Small intestine (tissue), 16 donors: ENCODE measurements around the gene DOCK2. TPM values are rescaled to one million over a fixed set of nuclear protein-coding genes. Genes with fewer than 3 reads are reported as not detected.

Source experiments
- DNase-seq, 2 donors: peaks; one replicate each; pipeline versions ENCODE4 v3.0.0 to v3.0.0-alpha.2; 2013
- FAIRE-seq: peaks from 2 replicates; lab custom pipeline; 2012; peaks lifted over from hg19 to GRCh38; lab: Jason Lieb, UNC
- H3K27ac ChIP-seq, 3 donors: one replicate each; pipeline ENCODE4 v1.5.1; 2013; ENCODE audit warnings: low read length in 2 of 3, mild to moderate bottlenecking in 2 of 3, control low read depth in 1 of 3, inconsistent platforms in 1 of 3, low read depth in 1 of 3, moderate library complexity in 1 of 3
- H3K27me3 ChIP-seq, 3 donors: one replicate each; pipeline ENCODE4 v1.6.1; 2013; ENCODE audit warnings: low read length in 3 of 3, inconsistent platforms in 1 of 3; ENCODE audit not compliant: control insufficient read depth in 3 of 3, insufficient read depth in 3 of 3
- H3K36me3 ChIP-seq, 3 donors: one replicate each; pipeline ENCODE4 v1.6.1; 2013; ENCODE audit warnings: low read length in 3 of 3, inconsistent platforms in 1 of 3, low read depth in 1 of 3, mild to moderate bottlenecking in 1 of 3, moderate library complexity in 1 of 3; ENCODE audit not compliant: control insufficient read depth in 3 of 3, insufficient read depth in 2 of 3
- H3K4me1 ChIP-seq, 3 donors: one replicate each; pipeline ENCODE4 v1.6.1; 2013; ENCODE audit warnings: low read length in 2 of 3, inconsistent platforms in 1 of 3, low read depth in 1 of 3, mild to moderate bottlenecking in 1 of 3, moderate library complexity in 1 of 3; ENCODE audit not compliant: control insufficient read depth in 3 of 3, insufficient read depth in 2 of 3
- H3K4me3 ChIP-seq, 3 donors: one replicate each; pipeline ENCODE4 v1.5.1; 2013; ENCODE audit warnings: low read length in 3 of 3, control low read depth in 1 of 3, inconsistent platforms in 1 of 3, low read depth in 1 of 3, mild to moderate bottlenecking in 1 of 3, moderate library complexity in 1 of 3
- H3K9me3 ChIP-seq, 2 donors: one replicate each; pipeline ENCODE4 v1.6.1; 2013; ENCODE audit warnings: low read depth in 1 of 2, low read length in 1 of 2; ENCODE audit not compliant: control insufficient read depth in 2 of 2, insufficient read depth in 1 of 2
- WGBS, 3 donors: extraction: QIAGEN DNeasy Blood & Tissue Kit; methylation state at CpG; one replicate each; pipeline ENCODE4 v1.1.7; 2013; 5-methylcytosine and 5-hydroxymethylcytosine counted together
- long read RNA-seq, 10 donors: transcript quantifications; one replicate each; lab custom pipeline, GENCODE V29; 2026
- polyA plus RNA-seq, 4 donors: library from polyadenylated mRNA; stranded (reverse) in 3 of 4; unstranded in 1 of 4; fragments of 200-250 nt in 3 of 4; fragments of 120-200 nt in 1 of 4; gene quantifications; one replicate each; pipeline versions ENCODE4 v1.2.1 to v1.2.3, GENCODE V29; 2013
- donor health status: healthy with polysubstance abuse.
- donor health status: control.
- donor health status: control.
- donor health status: Bipolar disorder and iron deficiency.
- donor health status: healthy.

DOCK2 gene
- polyA plus RNA-seq, result 1 to 10 TPM; 1.3 to 5.9 (median 3.0) TPM
- long read RNA-seq, donor 1, partial matches to known transcripts, result 0 of 1 reads
- long read RNA-seq, donor 1, other reads (novel, unspliced or antisense), result 0 of 1 reads
- long read RNA-seq, donor 2, result 0 reads
- long read RNA-seq, donor 3, partial matches to known transcripts, result 0 of 1 reads
- long read RNA-seq, donor 3, other reads (novel, unspliced or antisense), result 0 of 1 reads
- long read RNA-seq, donor 4, result 0 reads
- long read RNA-seq, donor 5, result 0 reads
- long read RNA-seq, donor 6, result 0 reads
- long read RNA-seq, donor 7, result 0 reads
- long read RNA-seq, donor 8, result 0 reads
- long read RNA-seq, donor 9, result 0 reads
- long read RNA-seq, donor 10, result 0 reads

DNA sequence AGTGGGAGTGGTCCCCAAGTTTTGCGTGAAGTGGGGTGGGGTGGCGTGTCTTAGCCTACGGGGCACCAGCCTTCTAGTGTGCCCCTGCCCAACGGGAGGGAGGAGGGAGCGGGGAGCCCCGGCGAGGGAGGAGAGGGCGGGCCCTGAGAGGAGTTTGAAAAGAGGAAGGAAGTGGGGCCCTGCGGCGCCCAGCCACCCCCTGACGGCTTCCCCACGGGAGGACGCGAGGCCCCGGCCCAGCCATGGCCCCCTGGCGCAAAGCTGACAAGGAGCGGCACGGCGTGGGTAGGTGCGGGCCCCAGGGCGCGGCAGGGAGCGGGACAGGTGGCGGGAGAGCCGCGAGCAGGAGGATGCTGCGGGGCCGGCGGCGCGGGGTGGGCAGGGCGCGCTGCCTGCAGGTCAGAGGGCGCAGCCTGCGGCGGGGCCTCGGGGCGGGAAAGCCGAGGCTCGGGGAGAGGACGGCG is at the start of gene DOCK2:
TSS of gene DOCK2 (plus strand) at position 191 of the 464 bp plus-strand sequence. CDS start at position 243, 52 bp downstream.
- Histone ChIP-seq H3K4me3 (peak within 1 kb of the TSS in 2 of 3 donors; percentile 50 to 56), H3K27ac (peak within 1 kb of the TSS in 2 of 3 donors; percentile 53 to 61), H3K4me1 (no peaks in the 10 kb centered on the region), H3K9me3 (peaks cover 0 to 3% of the 10 kb centered on the region in 2 donors), H3K36me3 (no peaks in the 10 kb centered on the region), H3K27me3 (peaks cover 0 to 21% (median 3%) of the 10 kb centered on the region in 3 donors)
- FAIRE-seq, result no peak
- WGBS, 3 donors, result 1 to 9% (median 8%) methylated on average over 15 to 42 of the region's 42 CpGs
- DNase-seq, result peak in 1 of 2 donors; percentile 14

DNA sequence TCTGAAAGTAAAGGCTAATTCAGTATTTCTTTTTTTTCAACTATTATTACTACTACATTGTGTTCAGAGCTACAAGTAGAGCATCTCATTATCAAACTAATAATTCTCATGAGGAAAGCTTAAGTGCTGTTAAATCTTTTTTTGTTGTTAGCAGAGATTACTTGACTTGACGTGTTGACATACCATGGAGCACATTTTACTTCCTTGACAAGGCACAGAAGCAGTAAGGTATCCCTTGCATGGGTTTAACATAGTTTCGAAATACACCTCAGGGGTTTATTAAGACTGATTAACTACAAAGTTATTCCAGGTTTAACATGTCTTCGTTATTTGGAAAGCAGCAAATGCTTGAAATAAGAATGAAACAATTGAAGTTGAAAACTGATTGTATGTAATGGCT is 46.5 kb upstream of the DOCK2 start:
- Histone ChIP-seq H3K4me1 (no peaks in the 10 kb centered on the region), H3K4me3 (no peak overlapping the region), H3K27ac (no peak overlapping the region), H3K9me3 (no peaks in the 10 kb centered on the region), H3K27me3 (no peaks in the 10 kb centered on the region), H3K36me3 (peaks cover 0 to 11% (median 0%) of the 10 kb centered on the region in 3 donors)
- FAIRE-seq (no peak), DNase-seq (no peak)
- WGBS, 3 donors, result 93 to 96% (median 95%) methylated on average over 3 of the region's 3 CpGs

DNA sequence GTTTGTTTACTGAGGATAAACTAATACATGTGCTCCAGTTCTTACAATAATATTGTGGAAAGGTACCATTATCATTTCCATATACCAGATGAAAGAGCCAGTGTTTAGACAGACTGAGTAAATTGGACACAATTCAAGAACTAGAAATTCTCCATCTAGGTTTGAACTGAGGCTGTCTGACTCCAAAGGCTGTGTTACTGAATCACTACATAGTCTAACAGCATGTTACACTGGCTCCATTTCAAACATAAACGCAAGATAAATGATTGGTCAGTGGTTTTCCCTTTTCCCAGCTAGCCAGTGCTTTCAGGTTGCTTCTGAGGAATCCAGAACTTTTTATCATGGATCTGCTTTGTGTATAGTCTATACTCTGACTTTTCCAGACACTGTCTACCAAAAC is 45.4 kb upstream of the DOCK2 start:
- Histone ChIP-seq H3K4me1 (no peaks in the 10 kb centered on the region), H3K9me3 (no peaks in the 10 kb centered on the region), H3K36me3 (peaks cover 0 to 11% (median 0%) of the 10 kb centered on the region in 3 donors), H3K27me3 (no peaks in the 10 kb centered on the region), H3K27ac (no peak overlapping the region), H3K4me3 (no peak overlapping the region)
- DNase-seq (no peak), FAIRE-seq (no peak)
- 13 to 48% (median 39%) methylated on average over 1 of the region's 1 CpG for WGBS, 3 donors

DNA sequence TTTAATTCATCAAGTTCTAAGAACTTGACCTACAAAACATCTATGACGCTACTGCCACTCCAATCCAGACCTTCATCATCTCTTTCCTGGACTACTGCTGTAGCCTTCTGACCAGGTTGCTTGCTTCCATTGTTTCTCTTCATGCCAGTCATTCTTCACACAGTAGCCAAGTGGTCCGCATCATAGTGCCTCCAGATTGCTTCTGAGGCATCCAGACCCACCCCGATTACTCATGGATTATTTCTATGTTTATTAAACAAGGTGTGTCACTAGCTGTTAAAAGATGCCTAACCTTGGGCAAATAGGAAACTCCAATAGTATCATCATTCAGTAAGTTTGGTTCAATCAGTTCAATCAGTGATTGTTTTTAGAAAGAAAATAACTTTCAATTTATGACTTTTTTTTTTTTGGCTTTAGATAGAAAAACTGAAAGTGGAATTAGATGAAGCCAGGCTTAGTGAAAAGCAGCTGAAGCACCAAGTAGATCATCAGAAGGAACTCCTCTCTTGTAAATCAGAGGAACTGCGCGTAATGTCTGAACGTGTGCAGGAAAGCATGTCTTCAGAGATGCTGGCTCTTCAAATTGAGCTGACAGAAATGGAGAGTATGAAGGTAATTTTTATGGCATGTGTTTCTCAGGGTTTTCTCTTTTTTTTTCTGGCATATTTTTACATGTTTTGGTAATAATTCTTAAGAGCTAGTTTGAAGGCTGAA is 44.0 kb upstream of the DOCK2 start:
- Histone ChIP-seq H3K27ac (no peak overlapping the region), H3K9me3 (no peaks in the 10 kb centered on the region), H3K27me3 (no peaks in the 10 kb centered on the region), H3K4me3 (no peak overlapping the region), H3K4me1 (no peaks in the 10 kb centered on the region), H3K36me3 (peaks cover 0 to 11% (median 0%) of the 10 kb centered on the region in 3 donors)
- DNase-seq, result peak in 1 of 2 donors; percentile 20
- no peak for FAIRE-seq
- 89 to 93% (median 92%) methylated on average over 6 of the region's 6 CpGs for WGBS, 3 donors

DNA sequence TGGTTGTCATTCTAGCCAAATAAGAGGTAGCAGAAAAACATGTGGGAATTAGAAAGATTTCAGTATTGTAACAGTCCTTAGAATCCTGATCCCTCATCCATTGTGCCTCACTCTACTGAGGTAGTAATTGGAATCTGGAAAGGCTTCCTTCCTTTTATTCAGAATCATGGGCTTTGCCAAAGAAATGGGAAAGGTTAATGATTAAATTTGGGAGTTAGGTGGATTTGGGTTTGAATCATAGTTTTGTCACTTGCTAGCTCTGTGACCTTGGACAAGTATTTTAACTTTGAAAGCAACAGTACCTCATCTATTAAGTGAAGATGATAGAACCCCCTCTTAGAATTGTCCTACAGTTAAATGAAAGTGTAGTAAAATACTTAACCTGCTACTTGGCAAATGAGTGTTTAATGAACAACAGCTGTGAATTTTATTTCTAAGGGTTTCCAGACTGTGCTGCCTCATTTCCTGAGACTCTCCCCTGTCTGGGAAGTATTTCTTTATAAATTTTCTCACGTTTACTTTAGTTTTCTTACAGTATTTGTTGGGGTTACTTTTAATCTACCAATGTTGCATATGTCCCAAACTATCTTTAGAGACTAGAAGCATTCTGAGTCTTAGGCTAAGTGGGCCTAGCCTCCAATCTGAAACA is 41.8 kb upstream of the DOCK2 start:
- Histone ChIP-seq H3K9me3 (no peaks in the 10 kb centered on the region), H3K4me3 (no peak overlapping the region), H3K36me3 (peaks cover 0 to 9% (median 0%) of the 10 kb centered on the region in 3 donors), H3K27me3 (no peaks in the 10 kb centered on the region), H3K4me1 (no peaks in the 10 kb centered on the region), H3K27ac (no peak overlapping the region)
- no peak for DNase-seq
- WGBS, 3 donors, result 87 to 94% (median 91%) methylated on average over 1 of the region's 1 CpG
- FAIRE-seq, result no peak

DNA sequence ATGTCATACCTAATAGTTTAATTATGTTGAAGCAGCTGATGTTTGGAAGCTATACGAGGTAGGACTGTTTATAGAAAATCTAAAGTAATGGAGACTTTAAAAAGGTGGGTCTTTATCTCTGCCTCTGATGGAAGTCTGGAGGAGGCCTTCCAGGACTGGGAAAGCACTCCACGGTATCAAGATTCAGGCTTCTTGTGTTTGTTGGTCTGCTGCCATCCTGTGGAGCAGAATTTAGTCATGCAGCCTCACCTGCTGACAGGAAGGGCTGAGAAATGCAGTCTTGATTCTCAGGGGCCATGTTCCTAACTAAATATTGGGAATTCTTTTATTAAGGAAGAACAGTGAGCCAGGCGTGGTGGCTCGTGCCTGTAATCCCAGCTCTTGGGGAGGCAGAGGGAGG is 37.6 kb upstream of the DOCK2 start:
- DNase-seq, result no peak
- peaks cover 2 to 7% (median 6%) of the 10 kb centered on the region in 3 donors for H3K36me3 ChIP-seq

DNA sequence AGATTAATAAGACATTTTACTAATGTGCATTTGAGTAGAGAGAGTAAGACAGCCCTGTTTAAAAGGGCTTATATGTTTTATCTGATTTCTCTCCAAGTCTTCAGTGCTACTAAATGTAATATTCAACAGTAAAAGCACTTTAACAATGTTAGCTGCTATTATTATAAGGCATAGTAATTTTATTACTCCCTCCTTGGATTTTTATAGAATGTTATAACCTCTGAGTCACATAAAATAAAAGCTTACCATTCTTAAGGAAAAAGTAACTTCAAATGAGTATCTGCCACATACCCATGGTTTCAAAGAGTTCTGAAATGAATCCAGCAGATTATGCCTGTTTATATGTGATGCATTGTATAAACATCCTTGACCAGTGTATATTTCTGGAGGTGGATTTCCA is 34.5 kb upstream of the DOCK2 start:
- no peak for DNase-seq
- no peak for FAIRE-seq
- peaks cover 2 to 10% (median 6%) of the 10 kb centered on the region in 3 donors for H3K36me3 ChIP-seq

More for the DNA sequence above, 37.6 kb upstream of the DOCK2 start:
- no peak overlapping the region for H3K27ac ChIP-seq
- H3K9me3 ChIP-seq, result no peaks in the 10 kb centered on the region
- no peaks in the 10 kb centered on the region for H3K4me1 ChIP-seq
- H3K27me3 ChIP-seq, result no peaks in the 10 kb centered on the region
- no peak for FAIRE-seq
- no peak overlapping the region for H3K4me3 ChIP-seq
- 89 to 92% (median 92%) methylated on average over 4 of the region's 4 CpGs for WGBS, 3 donors

DNA sequence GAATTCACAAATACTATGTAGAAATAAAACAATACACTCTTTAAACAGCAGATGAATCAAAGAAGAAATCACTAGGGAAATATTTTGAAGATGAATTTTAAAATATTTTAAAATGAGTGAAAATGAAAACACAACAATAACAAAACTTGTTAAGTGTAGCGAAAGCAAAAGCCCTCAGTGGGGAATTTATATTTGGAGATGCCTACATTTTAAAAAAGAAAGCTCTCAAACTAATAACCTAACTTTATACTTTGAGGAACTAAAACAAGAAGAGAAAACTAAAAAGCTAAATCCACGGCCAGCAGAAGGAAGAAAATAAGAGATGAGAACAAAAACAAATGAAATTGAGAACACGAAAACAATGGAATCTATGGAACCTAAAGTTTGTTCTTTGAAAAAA is 30.8 kb upstream of the DOCK2 start:
- FAIRE-seq (peak; percentile 33), DNase-seq (no peak)
- Histone ChIP-seq H3K9me3 (no peaks in the 10 kb centered on the region), H3K36me3 (peaks cover 2 to 7% (median 4%) of the 10 kb centered on the region in 3 donors), H3K27ac (no peak overlapping the region), H3K4me1 (no peaks in the 10 kb centered on the region), H3K27me3 (no peaks in the 10 kb centered on the region), H3K4me3 (no peak overlapping the region)
- WGBS, 3 donors, result 80 to 88% (median 85%) methylated on average over 3 of the region's 3 CpGs

More for the DNA sequence above, 34.5 kb upstream of the DOCK2 start:
- no peak overlapping the region for H3K27ac ChIP-seq
- H3K4me3 ChIP-seq, result no peak overlapping the region
- H3K4me1 ChIP-seq, result no peaks in the 10 kb centered on the region
- H3K27me3 ChIP-seq, result no peaks in the 10 kb centered on the region
- H3K9me3 ChIP-seq, result no peaks in the 10 kb centered on the region
